Neuron (in vitro differentiated cells): Measurements from ENCODE around the gene GREB1.

Experiments
- H2AFZ ChIP-seq: one replicate; pipeline ENCODE4 v1.6.1; 2013; ENCODE audit warnings: low read depth, mild to moderate bottlenecking, inconsistent platforms, low read length, moderate library complexity
- H3K27me3 ChIP-seq: one replicate; pipeline ENCODE4 v1.6.1; 2013; ENCODE audit warnings: low read length; ENCODE audit not compliant: insufficient read depth
- H3K36me3 ChIP-seq: one replicate; pipeline ENCODE4 v1.6.1; 2013; ENCODE audit warnings: low read length; ENCODE audit not compliant: insufficient read depth
- H3K4me1 ChIP-seq: one replicate; pipeline ENCODE4 v1.6.1; 2013; ENCODE audit warnings: low read length; ENCODE audit not compliant: insufficient read depth
- H3K4me3 ChIP-seq: 2 replicates; pipeline ENCODE4 v1.5.1; 2013; ENCODE audit warnings: mild to moderate bottlenecking, low read length, moderate library complexity
- H3K9me3 ChIP-seq: one replicate; pipeline ENCODE4 v1.6.1; 2013; ENCODE audit warnings: low read length

The GREB1 gene

GRCh38 chr2:11535899-11536344, 2.1 kb downstream of the GREB1 start:
- H3K4me3 ChIP-seq = no peak overlapping the region
- H2AFZ ChIP-seq = no peak overlapping the region
- H3K4me1 ChIP-seq = peaks cover 4% of the 10 kb centered on the region
- no peaks in the 10 kb centered on the region for H3K27me3 ChIP-seq
- peaks cover 9% of the 10 kb centered on the region for H3K36me3 ChIP-seq
- no peaks in the 10 kb centered on the region for H3K9me3 ChIP-seq

GRCh38 chr2:11537951-11538350, 4.1 kb downstream of the GREB1 start:
- Histone ChIP-seq H3K4me3 (no peak overlapping the region), H3K27me3 (no peaks in the 10 kb centered on the region), H2AFZ (no peak overlapping the region), H3K4me1 (peaks cover 8% of the 10 kb centered on the region), H3K9me3 (no peaks in the 10 kb centered on the region), H3K36me3 (peaks cover 9% of the 10 kb centered on the region)

GRCh38 chr2:11539317-11540147, 5.7 kb downstream of the GREB1 start:
- Histone ChIP-seq H3K4me3 (no peak overlapping the region), H3K36me3 (peaks cover 6% of the 10 kb centered on the region), H3K9me3 (no peaks in the 10 kb centered on the region), H3K27me3 (no peaks in the 10 kb centered on the region), H3K4me1 (peaks cover 8% of the 10 kb centered on the region), H2AFZ (no peak overlapping the region)

- H3K36me3 ChIP-seq = no peaks in the 10 kb centered on the region
- no peak overlapping the region for H3K4me3 ChIP-seq
- no peak overlapping the region for H2AFZ ChIP-seq
- peaks cover 8% of the 10 kb centered on the region for H3K4me1 ChIP-seq
- no peaks in the 10 kb centered on the region for H3K9me3 ChIP-seq
- H3K27me3 ChIP-seq = no peaks in the 10 kb centered on the region
Observed at GRCh38 chr2:11540148-11540995, 6.5 kb downstream of the GREB1 start.

- H2AFZ ChIP-seq = no peak overlapping the region
- H3K4me3 ChIP-seq = no peak overlapping the region
- H3K9me3 ChIP-seq = no peaks in the 10 kb centered on the region
- H3K27me3 ChIP-seq = no peaks in the 10 kb centered on the region
- H3K4me1 ChIP-seq = peaks cover 8% of the 10 kb centered on the region
- no peaks in the 10 kb centered on the region for H3K36me3 ChIP-seq
Observed at GRCh38 chr2:11540996-11541692, 7.3 kb downstream of the GREB1 start.

GRCh38 chr2:11541693-11542274, 7.9 kb downstream of the GREB1 start:
- Histone ChIP-seq H3K9me3 (no peaks in the 10 kb centered on the region), H3K36me3 (no peaks in the 10 kb centered on the region), H3K4me1 (peaks cover 8% of the 10 kb centered on the region), H3K4me3 (no peak overlapping the region), H3K27me3 (no peaks in the 10 kb centered on the region), H2AFZ (no peak overlapping the region)

- no peak overlapping the region for H2AFZ ChIP-seq
Observed at GRCh38 chr2:11542275-11542819, 8.5 kb downstream of the GREB1 start.

GRCh38 chr2:11543337-11544216, 9.7 kb downstream of the GREB1 start:
- no peaks in the 10 kb centered on the region for H3K27me3 ChIP-seq

More at GRCh38 chr2:11542275-11542819, 8.5 kb downstream of the GREB1 start:
- H3K4me3 ChIP-seq = no peak overlapping the region
- H3K4me1 ChIP-seq = peaks cover 8% of the 10 kb centered on the region
- no peaks in the 10 kb centered on the region for H3K9me3 ChIP-seq
- no peaks in the 10 kb centered on the region for H3K36me3 ChIP-seq
- no peaks in the 10 kb centered on the region for H3K27me3 ChIP-seq

GRCh38 chr2:11546072-11546471, 12.2 kb downstream of the GREB1 start:
- H3K4me3 ChIP-seq = no peak overlapping the region
- no peaks in the 10 kb centered on the region for H3K9me3 ChIP-seq
- H2AFZ ChIP-seq = no peak overlapping the region
- peaks cover 4% of the 10 kb centered on the region for H3K4me1 ChIP-seq
- H3K36me3 ChIP-seq = no peaks in the 10 kb centered on the region
- no peaks in the 10 kb centered on the region for H3K27me3 ChIP-seq

More at GRCh38 chr2:11543337-11544216, 9.7 kb downstream of the GREB1 start:
- Histone ChIP-seq H3K4me1 (peaks cover 8% of the 10 kb centered on the region), H3K9me3 (no peaks in the 10 kb centered on the region), H3K36me3 (no peaks in the 10 kb centered on the region), H3K4me3 (no peak overlapping the region), H2AFZ (no peak overlapping the region)

- no peak overlapping the region for H3K4me3 ChIP-seq
Observed at GRCh38 chr2:11547912-11548497, 14.2 kb downstream of the GREB1 start.

GRCh38 chr2:11550302-11550701, 16.5 kb downstream of the GREB1 start:
- H3K9me3 ChIP-seq = no peaks in the 10 kb centered on the region

More at GRCh38 chr2:11547912-11548497, 14.2 kb downstream of the GREB1 start:
- H3K36me3 ChIP-seq = no peaks in the 10 kb centered on the region
- H3K27me3 ChIP-seq = no peaks in the 10 kb centered on the region
- H2AFZ ChIP-seq = no peak overlapping the region
- H3K9me3 ChIP-seq = no peaks in the 10 kb centered on the region
- H3K4me1 ChIP-seq = no peaks in the 10 kb centered on the region

More at GRCh38 chr2:11550302-11550701, 16.5 kb downstream of the GREB1 start:
- Histone ChIP-seq H3K4me1 (peaks cover 16% of the 10 kb centered on the region), H3K27me3 (no peaks in the 10 kb centered on the region), H3K4me3 (no peak overlapping the region), H3K36me3 (no peaks in the 10 kb centered on the region), H2AFZ (no peak overlapping the region)
